ENCODE results near the gene NUP210. TPM values are rescaled to one million over a fixed set of nuclear protein-coding genes. Genes with fewer than 3 reads are reported as not detected.

Gene NUP210
- total RNA-seq, 1 experiment from 2014 or later, result 8.4 TPM

DNA sequence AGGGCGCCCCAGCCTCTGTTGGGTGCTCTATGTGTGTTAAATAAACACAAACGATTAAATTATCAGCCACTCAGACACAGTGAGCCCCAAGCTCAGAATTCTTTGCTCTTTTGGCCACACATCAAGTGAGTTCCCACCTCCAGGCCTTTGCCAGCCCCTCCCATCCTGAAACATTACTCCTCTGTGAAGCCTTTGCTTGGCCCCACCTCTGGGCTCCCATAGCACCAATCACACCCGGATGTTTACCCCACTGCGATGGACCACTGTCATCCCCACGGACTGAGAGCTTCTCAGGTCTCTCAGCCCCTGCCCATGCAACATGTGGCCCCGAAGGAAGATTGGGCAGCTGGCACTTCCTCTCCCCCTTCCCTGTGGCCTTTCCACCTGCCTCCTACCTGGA lies 85.1 kb downstream of the NUP210 start:
- no peaks in the 10 kb centered on the region for H3K4me1 Mint-ChIP-seq (ENCODE audit: insufficient read depth, unreplicated experiment)
- H3K27me3 Mint-ChIP-seq (ENCODE audit: insufficient read depth, unreplicated experiment), result no peaks in the 10 kb centered on the region
- POLR2A ChIA-PET, result no interaction called here
- no peak for TF ChIP-seq CTCF (IDR thresholded peaks at IDR 0.05; ENCODE audit: unreplicated experiment)
- H3K4me3 Mint-ChIP-seq (ENCODE audit: unreplicated experiment), result no peak overlapping the region
- H3K27ac Mint-ChIP-seq (ENCODE audit: low read depth, unreplicated experiment), result no peak overlapping the region
- H3K36me3 Mint-ChIP-seq (ENCODE audit: insufficient read depth, unreplicated experiment), result no peaks in the 10 kb centered on the region
- H3K9me3 Mint-ChIP-seq (ENCODE audit: unreplicated experiment), result no peaks in the 10 kb centered on the region
- BruUV-seq (replicated peaks), result no TSS peak
- intact Hi-C loops (cut with micrococcal nuclease), result no loop called here
- no peak for DNase-seq (ENCODE audit: unreplicated experiment)
- CTCF ChIA-PET, result interaction anchor here (0.7 kb wide), 1 partner anchor 145 kb away, joined by 3 read pairs; no protein-coding TSS in a partner anchor

DNA sequence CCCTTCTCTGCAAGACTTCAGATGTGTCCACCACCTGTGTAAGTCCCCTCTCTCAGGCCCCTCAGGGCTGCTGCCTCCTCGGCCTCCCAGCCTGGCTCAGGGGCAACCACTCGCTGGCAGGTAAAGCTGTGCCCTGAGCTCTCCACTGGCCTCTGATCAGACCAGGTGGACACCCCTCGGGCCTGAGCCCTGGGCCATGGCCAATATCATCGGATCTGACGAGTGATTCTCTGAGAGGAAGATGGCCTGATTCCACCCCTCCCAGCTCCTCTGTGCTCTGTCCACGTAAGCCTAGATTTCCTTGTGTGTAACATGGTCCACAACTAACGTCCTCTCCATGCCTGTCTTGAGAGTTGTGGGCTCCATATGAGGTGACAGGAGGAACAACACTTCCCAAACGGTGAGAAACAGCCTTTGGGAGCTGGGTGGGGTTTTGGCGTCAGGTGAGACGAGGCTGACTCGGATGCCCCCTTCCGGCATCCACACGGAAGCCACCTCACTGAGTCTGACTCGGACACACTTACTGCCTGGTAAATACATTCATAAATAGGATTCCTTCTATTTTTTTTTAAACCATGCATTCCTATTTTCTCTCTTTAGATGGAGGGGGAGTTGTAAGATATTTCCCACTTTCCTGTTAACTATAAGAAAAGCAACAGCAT lies 86.8 kb downstream of the NUP210 start:
- Mint-ChIP-seq H3K27me3 (ENCODE audit: insufficient read depth, unreplicated experiment) (no peaks in the 10 kb centered on the region), H3K27ac (ENCODE audit: low read depth, unreplicated experiment) (no peak overlapping the region), H3K4me1 (ENCODE audit: insufficient read depth, unreplicated experiment) (no peaks in the 10 kb centered on the region), H3K4me3 (ENCODE audit: unreplicated experiment) (no peak overlapping the region), H3K36me3 (ENCODE audit: insufficient read depth, unreplicated experiment) (no peaks in the 10 kb centered on the region), H3K9me3 (ENCODE audit: unreplicated experiment) (no peaks in the 10 kb centered on the region)
- TF ChIP-seq CTCF (IDR thresholded peaks at IDR 0.05; ENCODE audit: unreplicated experiment), result no peak
- BruUV-seq (replicated peaks), result no TSS peak
- ChIA-PET POLR2A (no interaction called here), CTCF (interaction anchor here (0.5 to 0.7 kb wide), 2 partner anchors 96 to 174 kb away, joined by 3 read pairs; no protein-coding TSS in a partner anchor)
- intact Hi-C loops (cut with micrococcal nuclease), result no loop called here
- no peak for DNase-seq (ENCODE audit: unreplicated experiment)

GRCh38 chr3:13332740-13333139 lies 87.4 kb downstream of the NUP210 start:
- no TSS peak for BruUV-seq (replicated peaks)
- Mint-ChIP-seq H3K27ac (ENCODE audit: low read depth, unreplicated experiment) (no peak overlapping the region), H3K4me3 (ENCODE audit: unreplicated experiment) (no peak overlapping the region), H3K27me3 (ENCODE audit: insufficient read depth, unreplicated experiment) (no peaks in the 10 kb centered on the region), H3K36me3 (ENCODE audit: insufficient read depth, unreplicated experiment) (no peaks in the 10 kb centered on the region), H3K4me1 (ENCODE audit: insufficient read depth, unreplicated experiment) (no peaks in the 10 kb centered on the region), H3K9me3 (ENCODE audit: unreplicated experiment) (no peaks in the 10 kb centered on the region)
- POLR2A ChIA-PET, result no interaction called here
- TF ChIP-seq CTCF (IDR thresholded peaks at IDR 0.05; ENCODE audit: unreplicated experiment), result no peak
- DNase-seq (ENCODE audit: unreplicated experiment), result no peak
- CTCF ChIA-PET, result interaction anchor here (0.5 to 0.7 kb wide), 3 partner anchors 95 to 848 kb away, joined by 3 read pairs; partner anchors contain the start of gene TSEN2
- intact Hi-C loops (cut with micrococcal nuclease), result no loop called here

GRCh38 chr3:13332158-13332557 lies 88.0 kb downstream of the NUP210 start:
- Mint-ChIP-seq H3K4me1 (ENCODE audit: insufficient read depth, unreplicated experiment) (no peaks in the 10 kb centered on the region), H3K9me3 (ENCODE audit: unreplicated experiment) (no peaks in the 10 kb centered on the region), H3K27me3 (ENCODE audit: insufficient read depth, unreplicated experiment) (no peaks in the 10 kb centered on the region), H3K4me3 (ENCODE audit: unreplicated experiment) (no peak overlapping the region), H3K36me3 (ENCODE audit: insufficient read depth, unreplicated experiment) (no peaks in the 10 kb centered on the region), H3K27ac (ENCODE audit: low read depth, unreplicated experiment) (no peak overlapping the region)
- intact Hi-C loops (cut with micrococcal nuclease), result no loop called here
- BruUV-seq (replicated peaks), result no TSS peak
- ChIA-PET CTCF (interaction anchor here (0.6 to 0.7 kb wide), 3 partner anchors 40 to 848 kb away, joined by 3 to 4 read pairs (median 3); partner anchors contain the start of gene TSEN2), POLR2A (no interaction called here)
- no peak for TF ChIP-seq CTCF (IDR thresholded peaks at IDR 0.05; ENCODE audit: unreplicated experiment)
- DNase-seq (ENCODE audit: unreplicated experiment), result no peak

Measured in MCF 10A (cell line).